SH-SY5Y (cell line): Measurements from ENCODE around the gene CSNK2A3.
A peak's percentile ranks its signal among the peaks of the same experiment; 100 is the strongest.

ENCODE experiments used
- GATA2 ChIP-seq: IDR thresholded peaks from 2 replicates; pipeline ENCODE4 v1.6.1; 2011; ENCODE audit warnings: mild to moderate bottlenecking, low read depth, low read length
- GATA3 ChIP-seq: IDR thresholded peaks from 2 replicates; pipeline ENCODE4 v1.6.1; 2011; ENCODE audit warnings: low read depth, mild to moderate bottlenecking, low read length, moderate library complexity

The CSNK2A3 gene

DNA sequence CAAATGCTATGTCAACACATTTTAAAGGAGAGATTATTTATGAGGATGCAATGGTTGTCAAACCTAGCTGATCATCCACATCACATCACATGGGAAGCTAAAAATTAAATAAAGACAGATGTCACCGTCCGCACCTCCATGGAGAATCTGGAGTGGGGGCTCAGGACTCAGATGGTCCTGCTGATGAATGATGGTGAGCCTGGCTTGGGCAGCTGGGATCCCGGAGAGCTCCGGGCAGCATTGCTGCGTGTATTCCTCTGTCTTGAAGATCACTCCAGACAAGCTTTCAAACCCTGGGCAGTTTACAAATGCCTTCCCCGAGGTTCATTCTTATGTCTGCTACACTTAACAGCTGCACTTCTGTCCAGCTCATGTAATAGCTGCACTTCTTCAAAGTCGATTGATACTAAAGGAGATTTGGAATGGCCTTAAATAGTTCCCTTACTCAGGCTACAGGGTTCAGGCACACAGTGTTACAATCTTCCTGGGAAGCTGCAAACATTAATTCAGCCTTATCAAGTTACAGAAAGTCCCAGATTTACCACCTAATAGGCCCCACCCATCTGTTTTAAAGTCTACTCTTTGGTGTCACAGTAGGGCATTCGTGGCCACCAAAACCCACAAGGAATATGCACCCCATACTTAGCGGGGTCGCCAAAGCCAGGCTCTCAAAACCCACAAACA is 34.7 kb upstream of the CSNK2A3 start:
- TF ChIP-seq GATA3, result no peak

DNA sequence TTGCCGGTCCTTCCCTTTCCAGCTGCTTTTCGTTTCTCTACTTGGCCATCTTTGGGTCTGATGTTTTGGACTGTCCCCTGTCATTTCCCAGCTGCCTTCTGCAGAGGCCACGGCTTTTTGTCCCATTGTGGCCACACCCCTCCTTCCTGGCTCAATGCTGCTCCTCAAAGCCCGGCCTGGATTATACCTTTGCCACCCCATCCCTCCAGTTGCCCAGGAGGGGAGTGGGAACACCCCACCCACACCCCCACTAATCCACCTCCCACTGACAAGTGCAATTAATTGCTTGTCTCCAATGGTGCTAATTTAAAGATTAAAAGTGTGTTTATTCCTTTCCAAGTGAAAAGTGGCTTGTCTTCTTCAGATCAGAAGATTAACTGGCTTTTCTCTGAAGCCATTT is 34.2 kb upstream of the CSNK2A3 start:
- no peak for TF ChIP-seq GATA3
- no peak for TF ChIP-seq GATA2

DNA sequence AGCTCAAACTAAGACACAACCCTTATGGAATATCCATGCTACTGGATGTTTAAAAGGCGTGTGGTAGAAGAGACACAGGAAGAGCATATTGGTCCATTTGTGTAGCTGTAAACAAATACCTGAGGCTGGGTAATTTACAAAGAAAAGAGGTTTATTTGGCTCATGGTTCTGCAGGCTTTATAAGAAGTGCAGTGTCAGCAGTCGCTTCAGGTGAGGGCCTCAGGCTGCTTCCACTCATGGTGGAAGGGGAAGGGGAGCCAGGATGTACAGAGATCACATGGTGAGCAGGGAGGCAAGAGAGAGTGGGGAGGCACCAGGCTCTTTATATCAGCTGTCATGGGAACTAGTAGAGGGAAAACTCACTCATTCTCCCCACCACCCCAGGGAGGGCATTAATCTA is 31.8 kb upstream of the CSNK2A3 start:
- no peak for TF ChIP-seq GATA3
- no peak for TF ChIP-seq GATA2

DNA sequence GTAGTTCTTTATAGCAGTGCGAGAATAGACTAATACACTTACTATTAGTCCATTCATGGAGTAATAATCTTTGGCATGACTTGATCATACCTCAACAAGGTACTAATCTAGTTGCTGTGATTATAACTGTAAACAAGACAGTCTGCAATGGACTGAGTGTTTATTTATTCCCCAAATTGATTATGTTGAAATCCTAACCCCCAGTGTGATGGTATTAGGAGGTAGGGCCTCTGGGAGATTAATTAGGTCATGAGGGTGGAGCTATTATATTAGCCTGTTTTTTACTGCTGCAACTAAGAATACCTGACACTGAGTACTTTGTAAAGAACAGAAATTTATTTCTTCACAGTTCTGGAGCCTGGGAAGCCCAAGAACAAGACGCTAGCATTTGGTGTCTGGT is 30.9 kb upstream of the CSNK2A3 start:
- TF ChIP-seq GATA3 (no peak), GATA2 (no peak)

DNA sequence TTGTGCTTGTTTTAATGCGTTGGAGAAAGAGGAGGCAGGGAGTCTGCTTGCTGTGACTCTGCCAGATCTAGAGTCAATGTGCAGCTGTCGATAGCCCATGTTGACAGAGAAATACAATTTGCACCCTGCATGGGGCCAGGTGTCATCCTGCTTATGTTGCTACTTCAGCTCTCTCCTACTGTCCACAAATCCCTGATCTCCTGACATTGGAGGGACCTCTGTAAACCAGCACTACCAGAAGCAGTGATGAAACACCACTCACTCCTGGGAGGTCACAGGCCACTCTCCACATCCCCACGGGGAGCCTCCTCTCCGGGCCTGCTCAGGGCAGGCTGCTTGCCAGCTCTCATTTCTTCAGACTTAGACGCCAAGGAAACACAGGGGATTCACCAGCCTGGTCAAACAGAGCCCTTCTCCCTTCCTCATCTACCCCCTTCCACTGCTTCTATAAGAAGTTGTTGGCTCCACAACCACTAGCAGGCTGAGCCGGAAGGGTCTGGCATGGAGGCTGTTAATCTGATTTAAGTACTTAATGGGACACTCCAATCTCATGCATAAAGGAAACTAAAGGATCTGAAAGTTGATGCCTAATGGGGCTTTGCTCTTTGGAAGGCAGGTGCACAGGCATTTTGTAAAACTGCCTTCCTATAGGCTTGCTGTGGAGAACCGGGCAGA is 29.9 kb upstream of the CSNK2A3 start:
- TF ChIP-seq GATA3 (no peak), GATA2 (no peak)

DNA sequence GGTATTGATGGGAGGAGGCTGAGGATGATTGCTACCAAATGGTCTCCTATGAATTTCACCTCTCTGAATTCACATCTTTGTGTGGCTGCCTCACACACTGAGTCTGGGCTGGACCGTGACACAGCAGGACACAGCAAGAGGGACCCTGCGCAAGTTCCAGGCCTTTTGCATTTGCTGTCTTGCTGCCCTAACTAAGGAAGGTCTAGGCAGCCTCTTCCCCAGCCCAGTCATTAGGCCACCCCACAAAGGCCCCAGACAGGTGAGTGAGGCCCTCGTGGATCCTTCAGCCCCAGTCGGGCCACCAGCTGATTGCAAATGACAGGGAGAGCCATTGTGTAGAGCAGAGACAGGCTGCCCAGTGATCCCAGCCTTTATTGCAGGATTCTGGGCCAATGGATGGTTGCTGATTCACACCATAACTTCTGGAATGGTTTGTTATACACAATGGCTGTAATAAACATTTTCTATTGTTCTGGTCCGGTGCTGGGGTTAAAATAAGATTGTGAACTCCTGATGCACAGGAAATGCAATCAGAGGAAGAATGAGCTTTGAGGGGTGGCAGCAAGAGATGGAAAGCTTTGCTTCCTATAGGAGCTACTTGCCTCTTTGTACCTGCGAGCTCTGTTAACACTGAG is 28.5 kb upstream of the CSNK2A3 start:
- TF ChIP-seq GATA3 (no peak), GATA2 (no peak)

DNA sequence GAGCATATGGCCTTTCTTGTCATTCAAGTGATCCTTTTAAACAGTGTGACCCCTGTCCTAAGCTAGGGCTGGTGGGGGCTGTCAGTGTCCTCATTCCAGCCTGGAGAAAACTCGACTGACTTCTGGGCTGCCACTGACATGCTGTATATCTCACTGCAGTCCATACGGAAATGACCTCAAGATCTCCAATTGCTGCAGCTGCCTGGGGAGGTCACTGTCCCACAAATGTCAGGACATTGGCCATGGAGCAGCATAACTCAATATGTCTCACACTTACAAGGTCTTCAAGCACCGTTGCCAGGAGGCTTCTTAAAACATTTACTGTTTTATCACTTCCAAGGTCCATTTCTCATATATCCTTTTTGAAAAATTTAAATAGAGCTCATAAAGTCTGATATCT is 27.8 kb upstream of the CSNK2A3 start:
- TF ChIP-seq GATA2 (no peak), GATA3 (no peak)

DNA sequence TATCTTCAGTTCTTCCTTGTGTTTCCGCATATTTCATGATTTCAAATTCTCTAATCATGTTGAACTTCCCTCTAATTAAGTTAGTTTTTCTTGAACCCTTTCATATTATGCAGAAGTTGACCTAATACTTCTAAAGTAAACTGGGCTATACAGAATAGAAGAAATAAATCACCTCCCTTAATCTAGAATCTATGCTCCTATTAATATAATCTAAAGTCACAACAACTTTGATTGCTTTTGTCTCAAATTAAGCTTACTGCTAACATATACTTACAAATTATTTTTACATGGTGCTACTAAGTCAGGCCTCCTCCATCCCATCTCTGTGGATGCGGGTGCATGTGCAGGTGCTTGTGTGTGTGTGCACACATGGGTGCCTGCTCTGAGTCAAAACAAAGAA is 27.3 kb upstream of the CSNK2A3 start:
- TF ChIP-seq GATA2 (no peak), GATA3 (no peak)

DNA sequence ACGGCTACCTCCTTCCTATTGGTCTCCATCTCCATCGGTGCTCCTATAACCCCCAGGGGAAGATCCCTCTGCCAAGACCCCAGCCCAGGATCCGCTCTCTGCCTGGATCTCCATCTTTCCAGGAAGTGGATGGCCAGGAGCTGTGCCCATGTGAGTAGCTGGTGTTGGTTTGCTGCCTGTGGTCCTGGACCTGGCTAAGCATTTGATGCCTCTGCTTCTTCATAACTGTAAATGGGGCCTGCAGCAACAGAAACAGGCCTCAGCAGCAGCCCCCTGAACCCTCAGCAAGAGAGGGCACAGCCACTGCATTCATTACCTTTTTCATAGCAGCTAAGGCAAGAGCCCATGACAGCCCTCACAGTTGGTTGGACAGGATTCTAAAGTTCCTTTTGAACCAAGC is 26.6 kb upstream of the CSNK2A3 start:
- no peak for TF ChIP-seq GATA3
- no peak for TF ChIP-seq GATA2

DNA sequence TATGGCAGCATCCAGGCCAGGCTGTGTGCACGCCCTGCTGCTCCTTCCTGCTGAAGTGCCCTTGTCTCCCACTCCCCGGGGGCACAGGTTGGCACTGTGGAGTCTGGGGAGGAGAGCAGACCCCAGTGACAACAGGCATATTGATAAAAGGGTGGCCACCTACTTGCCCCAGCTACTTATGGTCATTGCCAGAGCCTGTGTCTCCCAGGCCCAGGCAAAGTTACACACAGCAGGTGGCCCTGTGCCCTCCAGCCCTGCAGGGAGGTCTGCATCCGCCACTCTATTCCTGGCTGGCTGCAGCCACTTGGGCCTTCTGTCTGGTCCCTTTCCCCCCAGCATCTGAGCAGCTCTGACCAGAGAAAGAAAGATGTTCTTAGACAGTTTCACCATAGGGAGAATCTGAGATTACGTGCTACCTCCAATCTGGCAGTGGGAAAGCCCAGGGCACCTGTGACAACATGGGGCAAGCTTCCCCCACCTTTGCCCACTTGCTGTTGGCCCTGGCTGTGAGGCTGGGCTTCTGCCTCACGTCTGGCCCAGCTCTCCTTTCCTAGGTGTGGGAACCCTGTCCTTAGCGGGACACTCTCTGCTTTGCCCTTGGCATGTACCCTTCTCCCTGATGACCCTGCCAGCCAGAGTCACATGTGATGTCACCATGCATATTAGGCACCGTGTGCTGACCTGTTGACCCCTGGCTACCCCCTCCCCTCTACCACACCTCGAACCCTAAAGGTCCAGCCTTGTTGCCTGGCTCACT is 25.3 kb upstream of the CSNK2A3 start:
- TF ChIP-seq GATA2 (0 out of 2 replicates have a peak, but pooled peaks have one; percentile 11), GATA3 (no peak)

DNA sequence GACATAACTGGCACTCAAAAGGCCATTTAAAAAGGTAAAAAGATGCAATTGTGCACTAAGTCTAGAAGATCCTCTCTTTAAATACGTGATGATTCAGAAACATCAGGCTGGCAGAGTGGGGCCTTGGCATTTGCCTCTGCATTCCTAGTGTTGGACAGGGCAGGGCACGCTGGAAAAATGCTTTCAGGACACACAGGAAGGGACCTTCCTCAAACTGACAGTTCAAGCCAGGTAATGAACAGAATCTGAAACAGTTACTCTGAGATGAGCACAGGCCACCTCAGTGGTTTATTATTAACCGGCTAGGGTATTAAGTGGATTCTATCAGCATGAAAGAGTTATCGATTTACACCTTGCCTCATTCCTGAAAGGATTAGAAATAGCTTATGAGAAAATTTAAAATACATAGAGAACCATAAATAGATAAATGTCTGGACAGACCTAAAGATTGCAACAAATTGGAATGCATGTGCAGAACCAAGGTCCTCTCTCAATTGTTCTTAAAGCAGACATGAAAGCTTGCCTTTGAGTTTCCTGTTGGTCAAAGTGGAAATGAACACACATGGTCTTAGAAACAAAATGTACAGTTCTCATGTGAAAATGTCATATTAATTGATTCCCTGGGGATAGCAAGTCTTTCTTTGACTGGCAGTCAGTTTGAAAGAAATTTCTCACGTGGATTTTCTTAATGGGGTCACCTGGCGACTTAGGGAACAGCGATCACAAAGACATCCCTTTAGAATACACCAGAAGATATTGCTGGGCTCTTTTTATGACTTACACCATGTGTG is 21.5 kb upstream of the CSNK2A3 start:
- TF ChIP-seq GATA3 (no peak), GATA2 (no peak)

DNA sequence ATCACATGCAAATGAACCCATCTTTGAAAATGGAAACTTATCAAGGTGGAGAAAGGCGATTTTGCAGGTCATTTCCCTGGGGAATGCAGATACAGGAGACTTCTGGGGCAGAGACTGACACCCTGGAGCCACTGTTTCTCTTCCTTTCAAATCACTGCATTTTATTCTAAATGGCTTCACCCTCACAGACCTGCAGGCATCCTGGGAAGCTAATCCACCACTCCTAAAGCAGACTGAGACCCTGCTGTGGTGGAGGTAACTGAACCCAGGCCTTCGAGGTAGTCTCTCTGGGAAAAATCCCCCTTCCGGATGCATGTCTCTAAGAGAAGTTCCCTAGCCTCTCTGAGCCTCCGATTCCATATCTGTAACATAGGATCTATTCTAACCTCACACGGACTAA is 20.9 kb upstream of the CSNK2A3 start:
- TF ChIP-seq GATA2, result no peak

DNA sequence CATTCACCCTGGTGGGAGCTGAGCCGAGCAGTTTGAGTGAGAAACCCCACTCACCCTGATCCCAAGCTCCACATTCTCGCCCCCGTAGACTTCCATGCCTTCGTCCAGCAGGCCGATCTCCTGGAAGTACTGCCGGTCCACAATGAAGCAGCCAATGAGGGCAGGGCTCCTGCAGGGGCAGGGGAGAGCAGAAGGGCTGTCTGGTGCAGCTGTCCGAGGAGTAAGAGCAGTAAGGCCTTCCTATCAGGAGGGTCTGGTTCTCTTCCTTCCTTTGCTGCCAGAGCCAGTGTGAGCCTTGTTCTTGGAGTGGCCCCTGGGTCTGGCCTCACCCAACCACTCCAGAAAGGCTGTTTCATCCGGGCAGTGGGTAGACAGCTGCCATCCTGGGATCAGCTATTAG is 19.4 kb upstream of the CSNK2A3 start:
- TF ChIP-seq GATA2 (no peak), GATA3 (no peak)

DNA sequence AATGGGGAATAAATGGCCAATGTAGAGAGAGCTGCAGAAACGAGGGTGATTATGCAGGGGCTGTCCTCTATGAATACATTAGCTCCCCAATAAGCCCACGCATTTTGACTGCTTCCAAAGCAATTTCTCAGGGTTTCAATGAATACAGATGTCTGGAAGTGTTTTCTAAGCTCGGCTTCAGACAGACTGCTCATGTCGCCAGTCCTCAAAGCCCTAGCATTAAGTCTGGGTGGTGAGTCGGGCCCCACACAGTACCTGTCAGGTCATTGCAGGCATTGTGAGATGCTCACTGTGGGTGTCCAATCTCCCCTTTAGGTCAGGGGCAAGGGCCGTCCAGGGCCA is 17.9 kb upstream of the CSNK2A3 start:
- TF ChIP-seq GATA3, result no peak
- TF ChIP-seq GATA2, result no peak
